ENCODE measurements around the gene MYZAP. TPM values are rescaled to one million over a fixed set of nuclear protein-coding genes. Genes with fewer than 3 reads are reported as not detected.
A peak's percentile ranks its signal among the peaks of the same experiment; 100 is the strongest.

Gene MYZAP
- total and polyA plus RNA-seq, 2 experiments from 2014 or later: 143 to 175 TPM

DNA sequence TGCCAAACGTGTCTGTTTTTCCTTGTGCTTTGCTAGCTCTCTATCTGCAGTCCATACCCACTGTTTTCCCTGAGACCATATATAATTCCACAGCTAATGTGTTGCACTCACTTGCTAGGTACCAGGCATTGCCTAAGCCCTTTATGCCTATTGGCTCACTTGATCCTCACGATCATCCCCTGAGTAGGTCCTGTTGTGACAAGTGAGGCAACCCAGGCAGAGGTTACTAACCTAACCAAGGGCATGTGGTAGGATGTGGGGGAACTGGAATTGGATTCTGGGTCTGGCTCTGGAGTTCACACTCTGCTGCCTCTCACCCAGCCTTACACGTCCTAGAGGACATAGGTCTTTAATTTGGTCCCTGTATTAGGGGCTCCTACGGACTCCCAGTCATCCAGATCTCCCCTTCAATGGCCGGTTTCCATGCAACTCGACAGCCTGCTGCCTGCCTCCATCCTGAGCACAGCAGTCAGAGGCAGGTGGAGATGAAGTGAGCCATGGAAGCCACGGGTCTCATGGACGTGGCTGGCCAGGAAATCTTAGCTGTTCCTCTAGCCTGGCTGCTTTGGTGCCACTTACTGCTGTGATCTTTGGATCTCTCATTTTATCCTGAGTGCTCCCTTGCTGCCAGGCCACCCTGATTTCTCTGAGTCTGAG, 38.9 kb upstream of the MYZAP start:
- H3K4me1 ChIP-seq (ENCODE audit: low read depth): peaks cover 47% of the 10 kb centered on the region
- peaks cover 24% of the 10 kb centered on the region for H3K36me3 ChIP-seq
- H3K27me3 ChIP-seq: no peaks in the 10 kb centered on the region
- no peak for TF ChIP-seq CTCF (IDR thresholded peaks at IDR 0.05; ENCODE audit: low read depth, low read length)
- DNase-seq (ENCODE audit: low read depth in 1 of 2, low spot score in 1 of 2): no peak
- H3K4me3 ChIP-seq: no peak overlapping the region
- no peaks in the 10 kb centered on the region for H3K9me3 ChIP-seq (ENCODE audit: low read depth)
- H3K27ac ChIP-seq: peak overlapping the region; percentile 97

DNA sequence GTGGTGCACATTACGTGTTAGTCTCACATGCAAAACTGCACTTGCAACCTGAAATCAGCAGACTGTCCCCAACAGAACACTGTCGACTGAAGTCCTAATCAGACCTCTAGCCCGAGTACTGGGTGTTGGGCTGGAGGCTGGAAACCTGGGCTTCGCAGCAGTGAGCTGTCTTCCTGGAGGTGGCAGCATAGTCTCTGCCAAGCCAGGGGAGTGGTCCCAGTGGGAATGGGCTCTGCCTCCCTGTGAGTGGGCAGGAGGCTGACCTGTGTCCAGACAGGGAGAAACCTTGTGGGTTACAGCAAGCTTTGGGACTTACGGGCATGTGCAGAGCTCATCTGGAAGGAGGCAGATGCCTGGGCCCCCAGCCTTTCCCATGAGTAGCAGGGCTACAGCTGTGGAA, 38.2 kb upstream of the MYZAP start:
- H3K36me3 ChIP-seq: peaks cover 17% of the 10 kb centered on the region
- no peaks in the 10 kb centered on the region for H3K9me3 ChIP-seq (ENCODE audit: low read depth)
- no peaks in the 10 kb centered on the region for H3K27me3 ChIP-seq
- H3K27ac ChIP-seq: peak overlapping the region; percentile 97
- DNase-seq (ENCODE audit: low read depth in 1 of 2, low spot score in 1 of 2): no peak
- H3K4me1 ChIP-seq (ENCODE audit: low read depth): peaks cover 47% of the 10 kb centered on the region
- TF ChIP-seq CTCF (IDR thresholded peaks at IDR 0.05; ENCODE audit: low read depth, low read length): no peak
- no peak overlapping the region for H3K4me3 ChIP-seq

DNA sequence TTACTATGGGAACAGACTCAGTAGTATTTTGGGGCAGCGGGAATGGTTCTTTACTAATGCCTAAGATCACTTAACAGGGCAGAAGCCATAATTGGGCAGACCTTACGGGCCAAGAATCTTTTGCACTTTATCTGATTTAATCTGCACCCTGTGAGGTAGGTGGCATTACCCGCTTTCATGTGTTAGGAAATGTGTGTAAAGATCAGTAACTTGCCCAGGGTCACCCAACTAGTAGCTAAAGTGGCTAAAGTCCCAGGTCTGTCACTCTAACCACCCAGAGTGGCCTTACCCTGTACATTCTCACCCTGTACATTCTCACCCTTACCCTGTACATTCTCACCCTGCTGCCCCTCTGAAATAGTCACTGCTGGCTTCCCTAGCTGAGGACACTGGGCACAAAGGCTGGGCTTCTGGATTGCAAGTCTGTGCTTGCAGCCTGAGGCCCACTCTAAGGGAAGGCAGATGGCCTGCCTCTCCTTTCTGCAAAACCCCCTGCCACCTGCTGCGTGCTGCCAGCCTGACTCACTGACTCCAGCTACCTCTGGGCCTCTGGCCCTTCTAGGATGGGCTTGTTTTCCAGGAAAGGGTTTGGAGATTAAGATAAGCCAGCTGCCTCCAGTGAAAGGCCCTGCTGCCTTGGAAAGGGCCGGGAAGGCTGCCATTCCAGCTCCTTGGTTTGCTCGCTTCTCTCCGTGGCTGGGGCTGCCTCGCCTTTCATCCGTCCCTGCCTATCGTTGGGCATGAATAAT, 37.5 kb upstream of the MYZAP start:
- no peak for TF ChIP-seq CTCF (IDR thresholded peaks at IDR 0.05; ENCODE audit: low read depth, low read length)
- Histone ChIP-seq H3K27ac (peak overlapping the region; percentile 97), H3K4me3 (no peak overlapping the region), H3K4me1 (ENCODE audit: low read depth) (peaks cover 47% of the 10 kb centered on the region), H3K9me3 (ENCODE audit: low read depth) (no peaks in the 10 kb centered on the region), H3K36me3 (peaks cover 14% of the 10 kb centered on the region), H3K27me3 (no peaks in the 10 kb centered on the region)
- peak in 1 of 2 donors; percentile 50 for DNase-seq (ENCODE audit: low read depth in 1 of 2, low spot score in 1 of 2)

DNA sequence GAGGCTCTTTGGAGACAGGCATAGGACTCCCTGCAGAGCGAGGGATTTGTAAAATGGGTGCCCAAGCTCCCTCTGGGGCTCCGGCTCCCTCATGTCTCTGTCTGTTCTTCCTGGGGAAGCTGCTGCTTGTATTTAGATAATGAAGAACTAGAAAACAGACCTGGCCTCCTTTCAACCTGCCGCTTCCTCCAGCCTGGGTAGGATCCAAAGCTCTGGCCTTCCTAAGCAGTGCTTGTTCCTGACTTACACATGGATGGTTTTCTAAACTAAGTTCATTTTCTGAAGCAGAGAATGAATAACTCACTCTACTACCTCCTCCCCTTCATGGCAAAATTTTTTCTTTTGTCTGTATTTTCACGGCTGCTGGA, 36.9 kb upstream of the MYZAP start:
- TF ChIP-seq CTCF (IDR thresholded peaks at IDR 0.05; ENCODE audit: low read depth, low read length): no peak
- Histone ChIP-seq H3K36me3 (peaks cover 14% of the 10 kb centered on the region), H3K27ac (peak overlapping the region; percentile 97), H3K27me3 (no peaks in the 10 kb centered on the region), H3K9me3 (ENCODE audit: low read depth) (no peaks in the 10 kb centered on the region), H3K4me3 (no peak overlapping the region), H3K4me1 (ENCODE audit: low read depth) (peaks cover 44% of the 10 kb centered on the region)
- no peak for DNase-seq (ENCODE audit: low read depth in 1 of 2, low spot score in 1 of 2)

DNA sequence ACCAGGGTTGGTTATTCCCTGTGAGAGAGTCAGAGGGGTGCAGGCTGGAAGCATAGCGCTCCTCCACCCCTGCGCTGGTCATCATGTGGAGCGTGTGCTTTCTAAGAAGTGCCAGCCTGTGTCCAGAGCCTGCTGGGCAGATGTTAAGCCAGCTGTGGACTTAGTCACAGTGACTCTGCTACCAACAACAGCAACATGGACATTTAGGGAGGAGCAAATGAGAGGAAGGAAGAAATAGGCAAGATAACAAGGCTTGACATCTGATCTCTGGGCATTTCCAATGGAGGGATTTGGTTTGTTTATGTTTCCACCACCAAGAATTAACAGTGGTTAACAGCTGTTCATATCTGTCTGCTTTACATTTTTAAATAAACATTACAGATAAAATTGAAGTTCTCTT, 36.4 kb upstream of the MYZAP start:
- H3K4me1 ChIP-seq (ENCODE audit: low read depth): peaks cover 39% of the 10 kb centered on the region
- no peak overlapping the region for H3K4me3 ChIP-seq
- H3K9me3 ChIP-seq (ENCODE audit: low read depth): no peaks in the 10 kb centered on the region
- no peak for DNase-seq (ENCODE audit: low read depth in 1 of 2, low spot score in 1 of 2)
- peaks cover 14% of the 10 kb centered on the region for H3K36me3 ChIP-seq
- no peaks in the 10 kb centered on the region for H3K27me3 ChIP-seq
- no peak for TF ChIP-seq CTCF (IDR thresholded peaks at IDR 0.05; ENCODE audit: low read depth, low read length)
- H3K27ac ChIP-seq: peak overlapping the region; percentile 97

Measured in cardiac muscle cell (in vitro differentiated cells and primary cell).